B cell (primary cell): ENCODE data around the gene TMOD1. TPM values are rescaled to one million over a fixed set of nuclear protein-coding genes. Genes with fewer than 3 reads are reported as not detected.

Source experiments
- ATAC-seq: fragments of 200-7000 bp; cut with Tn5 transposase; one replicate; pipeline ENCODE4 v1.10.0; 2021; ENCODE audit warnings: low read depth, mild to moderate bottlenecking, moderate number of reproducible peaks, moderate library complexity
- CTCF ChIA-PET: fragments of 350-600 bp; sonication (Branson Sonifier 250); formaldehyde crosslinking; loops from one replicate; lab custom pipeline; 2021; ENCODE audit warnings: antibody characterized with exemption, inconsistent platforms; lab: Charles Lee
- POLR2A ChIA-PET: fragments of 350-600 bp; sonication (Branson Sonifier 250); formaldehyde crosslinking; loops from one replicate; lab custom pipeline; 2021; ENCODE audit warnings: antibody characterized with exemption; lab: Charles Lee
- DNase-seq: peaks from one replicate; pipeline ENCODE4 v3.0.0; 2013
- H2AFZ ChIP-seq: 2 replicates; pipeline ENCODE4 v1.6.1; 2012; ENCODE audit warnings: mild to moderate bottlenecking, low read depth, low read length; ENCODE audit not compliant: insufficient read depth, poor library complexity, severe bottlenecking
- H3K27ac ChIP-seq, 2 donors: 1 replicate in 1 of 2; 2 replicates in 1 of 2; pipeline ENCODE4 v1.5.1; 2012 to 2013; ENCODE audit warnings: low read length in 2 of 2, mild to moderate bottlenecking in 2 of 2, moderate library complexity in 1 of 2
- H3K27me3 ChIP-seq, 4 experiments: fragments of 200-600 bp in 1 of 4; sonication (generic) in 1 of 4; replicated peaks in 1 of 4; 1 replicate in 2 of 4; 2 replicates in 2 of 4; pipeline versions ENCODE4 v1.6.1 to v1.7.0; 2013 to 2016; ENCODE audit warnings: low read length in 3 of 4, mild to moderate bottlenecking in 2 of 4, mixed read lengths in 1 of 4, moderate library complexity in 1 of 4; ENCODE audit not compliant: insufficient read depth in 4 of 4, control insufficient read depth in 3 of 4; ENCODE audit errors: control extremely low read depth in 1 of 4
- H3K36me3 ChIP-seq, 2 experiments: replicated peaks in 1 of 2; 1 replicate in 1 of 2; 2 replicates in 1 of 2; pipeline versions ENCODE4 v1.6.1 to v1.7.1; 2013; ENCODE audit warnings: low read length in 1 of 2; ENCODE audit not compliant: insufficient read depth in 2 of 2, control insufficient read depth in 1 of 2; ENCODE audit errors: control extremely low read depth in 1 of 2, extremely low read depth in 1 of 2
- H3K4me1 ChIP-seq, 2 donors: fragments of 200-600 bp in 1 of 2; sonication (generic) in 1 of 2; 1 replicate in 1 of 2; 2 replicates in 1 of 2; pipeline versions ENCODE4 v1.5.1 to v1.6.1; 2013 to 2017; ENCODE audit warnings: low read length in 2 of 2; ENCODE audit not compliant: control insufficient read depth in 2 of 2, insufficient read depth in 2 of 2
- H3K4me2 ChIP-seq: replicated peaks from 2 replicates; pipeline ENCODE3; 2012; ENCODE audit warnings: mild to moderate bottlenecking, low read depth, low read length; ENCODE audit not compliant: poor library complexity, severe bottlenecking
- H3K4me3 ChIP-seq, 5 experiments: fragments of 200-600 bp in 1 of 5; sonication (generic) in 1 of 5; 1 replicate in 3 of 5; 2 replicates in 2 of 5; pipeline versions ENCODE4 v1.5.1 to v1.7.0; 2011 to 2016; ENCODE audit warnings: low read length in 4 of 5, mild to moderate bottlenecking in 4 of 5, low read depth in 2 of 5, control low read depth in 1 of 5, moderate library complexity in 1 of 5; ENCODE audit not compliant: insufficient read depth in 1 of 5; ENCODE audit errors: control extremely low read depth in 1 of 5, extremely low read depth in 1 of 5
- H3K79me2 ChIP-seq: fragments of 200-600 bp; sonication (generic); one replicate; pipeline ENCODE4 v1.6.0; 2016; ENCODE audit warnings: low read length; ENCODE audit not compliant: control insufficient read depth, insufficient read depth
- H3K9ac ChIP-seq: fragments of 200-600 bp; sonication (generic); 2 replicates; pipeline ENCODE4 v1.6.1; 2017; ENCODE audit warnings: mild to moderate bottlenecking, low read length, moderate library complexity
- H3K9me3 ChIP-seq, 3 donors: one replicate each; pipeline versions ENCODE4 v1.6.1 to v1.7.1; 2013; ENCODE audit warnings: low read length in 2 of 3; ENCODE audit not compliant: control insufficient read depth in 2 of 3, insufficient read depth in 1 of 3; ENCODE audit errors: control extremely low read depth in 1 of 3
- H4K20me1 ChIP-seq: 2 replicates; pipeline ENCODE4 v1.6.0; 2012; ENCODE audit warnings: mild to moderate bottlenecking, low read length; ENCODE audit not compliant: insufficient read depth, control insufficient read depth, poor library complexity, severe bottlenecking
- H3K27ac Mint-ChIP-seq: one replicate; pipeline ENCODE4 v1.8.0; 2021; ENCODE audit warnings: mixed read lengths
- H3K27me3 Mint-ChIP-seq: one replicate; pipeline ENCODE4 v1.8.0; 2021; ENCODE audit warnings: mixed read lengths
- H3K4me1 Mint-ChIP-seq: one replicate; pipeline ENCODE4 v1.8.0; 2021; ENCODE audit warnings: mixed read lengths
- H3K4me3 Mint-ChIP-seq: one replicate; pipeline ENCODE4 v1.8.0; 2021; ENCODE audit warnings: mixed read lengths
- H3K9me3 Mint-ChIP-seq: one replicate; pipeline ENCODE4 v1.8.0; 2022; ENCODE audit warnings: mixed read lengths; ENCODE audit not compliant: insufficient read depth
- CTCF ChIP-seq: fragments of 200-600 bp; IDR thresholded peaks from one replicate; pipeline ENCODE4 v1.8.0; 2022; ENCODE audit warnings: antibody characterized with exemption, mild to moderate bottlenecking
- EZH2 ChIP-seq: IDR thresholded peaks from 2 replicates; pipeline ENCODE4 v1.6.1; 2012; ENCODE audit warnings: borderline replicate concordance, low read depth, mild to moderate bottlenecking, moderate library complexity, low read length; ENCODE audit not compliant: insufficient read depth, poor library complexity, severe bottlenecking
- WGBS: methylation state at CpG from one replicate; pipeline ENCODE4 v1.1.5; 2013; ENCODE audit warnings: missing lambda C conversion rate; ENCODE audit not compliant: insufficient coverage; 5-methylcytosine and 5-hydroxymethylcytosine counted together
- intact Hi-C: fragments of 100-400 bp; cut with micrococcal nuclease; formaldehyde crosslinking; loops from one replicate; pipeline ENCODE4 v1.10.0; 2022
- polyA plus RNA-seq: library from polyadenylated mRNA; depleted of rRNA; stranded (reverse); fragments of >200 nt; gene quantifications from 2 replicates; pipeline ENCODE4 v1.2.3, GENCODE V29; 2012
- total RNA-seq, 2 donors: library from RNA; stranded (reverse); fragments of 120-200 nt in 1 of 2; gene quantifications; 1 replicate in 1 of 2; 2 replicates in 1 of 2; pipeline versions ENCODE4 v1.2.3 to v1.2.4, GENCODE V29; 2013 to 2022

Gene TMOD1
- total and polyA plus RNA-seq, 2 donors (not counting 1 experiment from before 2014, with no cell fraction given) = 0.30 to 2.5 TPM

- H3K4me1 ChIP-seq = no peaks in the 10 kb centered on the region
- no peak overlapping the region for H3K4me2 ChIP-seq
- TF ChIP-seq CTCF = no peak
- H4K20me1 ChIP-seq = no peaks in the 10 kb centered on the region
- H3K9me3 Mint-ChIP-seq = no peaks in the 10 kb centered on the region
- no peaks in the 10 kb centered on the region for H3K79me2 ChIP-seq
- H3K27me3 Mint-ChIP-seq = peaks cover 3% of the 10 kb centered on the region
- intact Hi-C loops = no loop called here
- no peak overlapping the region for H3K27ac ChIP-seq
- H3K27me3 ChIP-seq = peaks cover 0 to 4% (median 0%) of the 10 kb centered on the region in 4 experiments
- no peaks in the 10 kb centered on the region for H3K9me3 ChIP-seq
- H3K4me3 ChIP-seq = no peak overlapping the region
- ATAC-seq (no peak), DNase-seq (no peak)
- H3K4me3 Mint-ChIP-seq = no peak overlapping the region
- WGBS = 65% methylated on average over 10 of the region's 14 CpGs
- no peaks in the 10 kb centered on the region for H3K36me3 ChIP-seq
- H2AFZ ChIP-seq = no peak overlapping the region
- ChIA-PET CTCF (no interaction called here), POLR2A (no interaction called here)
- no peak overlapping the region for H3K27ac Mint-ChIP-seq
- H3K9ac ChIP-seq = no peak overlapping the region
- H3K4me1 Mint-ChIP-seq = no peaks in the 10 kb centered on the region
Observed at GRCh38 chr9:97564291-97565175, 63.1 kb downstream of the TMOD1 start.

GRCh38 chr9:97565262-97565661 lies 63.8 kb downstream of the TMOD1 start:
- H2AFZ ChIP-seq = no peak overlapping the region
- no peaks in the 10 kb centered on the region for H3K36me3 ChIP-seq
- DNase-seq = no peak
- H3K4me2 ChIP-seq = no peak overlapping the region
- H3K4me1 ChIP-seq = no peaks in the 10 kb centered on the region
- H3K79me2 ChIP-seq = no peaks in the 10 kb centered on the region
- H3K27ac ChIP-seq = no peak overlapping the region
- POLR2A ChIA-PET = no interaction called here
- no peak overlapping the region for H3K9ac ChIP-seq
- Mint-ChIP-seq H3K4me1 (no peaks in the 10 kb centered on the region), H3K27ac (no peak overlapping the region), H3K27me3 (peaks cover 3% of the 10 kb centered on the region), H3K9me3 (no peaks in the 10 kb centered on the region), H3K4me3 (no peak overlapping the region)
- TF ChIP-seq CTCF (no peak), EZH2 (no peak)
- intact Hi-C loops = no loop called here
- CTCF ChIA-PET = no interaction called here
- peaks cover 0 to 4% (median 0%) of the 10 kb centered on the region in 4 experiments for H3K27me3 ChIP-seq
- H3K4me3 ChIP-seq = no peak overlapping the region
- WGBS = 100% methylated on average over 3 of the region's 5 CpGs
- no peaks in the 10 kb centered on the region for H4K20me1 ChIP-seq
- H3K9me3 ChIP-seq = no peaks in the 10 kb centered on the region
- ATAC-seq = no peak
